Effector CD8-positive, alpha-beta T cell (primary cell): Measurements from ENCODE around the gene RELT.

Experiments used
- DNase-seq: peaks from one replicate; lab custom pipeline; 2025; lab: John Stamatoyannopoulos, UW
- total RNA-seq, 4 experiments: gene quantifications; one replicate each; lab custom pipeline; 2026; lab: John Stamatoyannopoulos, UW

RELT gene, protein sequence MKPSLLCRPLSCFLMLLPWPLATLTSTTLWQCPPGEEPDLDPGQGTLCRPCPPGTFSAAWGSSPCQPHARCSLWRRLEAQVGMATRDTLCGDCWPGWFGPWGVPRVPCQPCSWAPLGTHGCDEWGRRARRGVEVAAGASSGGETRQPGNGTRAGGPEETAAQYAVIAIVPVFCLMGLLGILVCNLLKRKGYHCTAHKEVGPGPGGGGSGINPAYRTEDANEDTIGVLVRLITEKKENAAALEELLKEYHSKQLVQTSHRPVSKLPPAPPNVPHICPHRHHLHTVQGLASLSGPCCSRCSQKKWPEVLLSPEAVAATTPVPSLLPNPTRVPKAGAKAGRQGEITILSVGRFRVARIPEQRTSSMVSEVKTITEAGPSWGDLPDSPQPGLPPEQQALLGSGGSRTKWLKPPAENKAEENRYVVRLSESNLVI
- total RNA-seq, result 36.7 to 48.8 (median 43.1) reads per million in 4 experiments

DNA sequence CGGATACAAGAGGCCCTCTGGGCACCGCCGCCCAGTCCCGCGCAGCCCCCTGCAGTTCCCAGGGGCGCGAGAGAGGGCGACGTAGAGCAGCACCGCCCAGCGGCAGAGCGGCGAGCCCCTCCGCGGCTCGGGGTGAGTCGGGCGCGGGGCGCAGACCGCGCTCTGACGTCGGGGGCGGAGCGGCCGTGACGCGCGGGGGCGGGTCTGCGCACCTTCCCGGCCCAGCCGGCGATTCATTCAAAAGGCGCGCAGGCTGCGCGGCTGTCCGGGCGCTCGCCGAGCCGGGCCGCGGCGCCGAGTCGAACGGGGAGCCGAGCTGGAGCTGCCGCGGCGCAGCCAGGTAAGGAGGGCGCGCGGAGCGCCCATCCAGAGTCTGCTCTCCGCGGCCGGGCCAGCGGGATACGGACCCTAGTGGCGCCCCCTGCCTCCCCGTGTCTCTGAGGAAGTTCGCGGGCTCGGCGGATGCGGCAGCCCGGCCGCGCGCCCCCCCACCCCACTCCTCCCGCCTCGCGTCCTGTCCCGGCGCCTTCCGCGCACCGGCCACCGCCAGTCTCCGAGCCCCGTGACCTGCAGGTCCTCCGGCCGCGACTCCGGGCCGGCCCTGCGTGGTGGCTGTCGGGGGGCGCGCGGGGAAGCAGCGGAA lies at the start of gene RELT:
Gene RELT, plus strand, starts transcription at position 240 of the 643 bp plus-strand sequence. CDS start 12,738 bp downstream, outside the sequence.
- peak; percentile 88 for DNase-seq

DNA sequence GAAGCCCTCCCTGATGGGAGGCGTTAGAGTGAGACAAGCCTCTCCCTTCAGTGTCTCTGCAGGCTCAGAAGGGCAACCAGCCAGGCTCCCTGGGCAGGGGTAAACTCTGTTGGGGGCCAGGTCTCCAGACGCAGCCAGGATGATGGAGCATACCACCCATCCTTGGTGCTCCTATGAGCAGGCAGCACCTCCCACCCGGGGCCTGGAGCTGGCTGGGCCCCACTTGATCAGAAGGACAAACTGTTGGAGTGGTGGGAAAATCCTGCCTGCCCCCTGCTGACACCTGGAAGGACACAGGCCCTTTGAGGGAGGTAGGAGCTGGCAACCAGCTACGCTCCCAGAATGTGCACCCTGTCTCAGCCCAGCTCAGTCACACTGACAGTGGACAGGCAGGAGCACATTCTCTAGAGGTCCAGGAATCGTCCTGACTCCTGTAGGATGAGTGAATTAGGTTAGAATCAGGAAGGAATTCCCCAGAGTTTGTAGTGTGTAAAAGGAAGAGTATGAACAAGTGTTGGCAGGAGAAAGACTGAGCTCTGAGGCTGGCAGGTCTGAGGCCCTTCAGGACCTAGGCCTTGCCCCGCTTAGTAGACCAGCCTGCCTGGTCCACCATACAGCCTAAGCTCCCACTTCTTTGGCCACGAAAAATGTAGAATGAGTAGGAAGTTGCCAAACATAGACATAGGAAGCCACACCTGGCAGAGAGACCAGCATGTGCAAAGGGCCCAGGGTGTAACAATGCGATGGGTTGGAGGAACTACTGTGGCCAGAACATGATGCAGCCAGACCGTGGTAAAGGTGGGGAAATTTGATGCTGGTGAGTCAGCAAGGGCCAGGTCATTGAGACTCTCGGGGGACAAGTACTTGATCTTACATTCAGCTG lies 49.0 kb upstream of the RELT start:
- DNase-seq, result no peak

DNA sequence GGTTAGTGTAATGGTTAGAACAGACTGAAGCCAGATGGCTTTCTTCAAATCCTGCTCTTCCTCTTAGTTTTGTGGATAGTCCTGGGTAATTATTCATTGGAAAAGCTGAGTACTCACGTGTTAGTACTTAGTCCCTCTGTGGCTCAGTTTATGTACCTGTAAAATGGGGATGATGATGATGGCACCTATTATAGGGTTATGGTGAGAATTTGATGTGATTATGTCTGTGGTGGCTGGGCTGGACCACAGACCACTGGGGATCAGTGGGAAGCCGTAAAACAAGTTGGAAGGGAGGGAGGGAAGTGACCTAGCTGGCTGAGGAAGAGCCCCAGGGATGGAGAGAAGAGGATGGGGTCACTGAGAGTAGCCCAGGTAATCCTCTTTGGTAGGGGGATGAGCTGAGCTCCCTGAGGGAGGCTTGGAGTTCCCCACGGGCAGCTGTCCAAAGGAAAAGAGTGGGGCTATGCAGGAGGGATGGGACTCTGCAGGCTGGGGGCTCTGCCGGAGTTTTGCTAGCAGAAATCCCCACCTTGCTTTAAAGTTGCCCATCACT lies 48.3 kb upstream of the RELT start:
- no peak for DNase-seq

DNA sequence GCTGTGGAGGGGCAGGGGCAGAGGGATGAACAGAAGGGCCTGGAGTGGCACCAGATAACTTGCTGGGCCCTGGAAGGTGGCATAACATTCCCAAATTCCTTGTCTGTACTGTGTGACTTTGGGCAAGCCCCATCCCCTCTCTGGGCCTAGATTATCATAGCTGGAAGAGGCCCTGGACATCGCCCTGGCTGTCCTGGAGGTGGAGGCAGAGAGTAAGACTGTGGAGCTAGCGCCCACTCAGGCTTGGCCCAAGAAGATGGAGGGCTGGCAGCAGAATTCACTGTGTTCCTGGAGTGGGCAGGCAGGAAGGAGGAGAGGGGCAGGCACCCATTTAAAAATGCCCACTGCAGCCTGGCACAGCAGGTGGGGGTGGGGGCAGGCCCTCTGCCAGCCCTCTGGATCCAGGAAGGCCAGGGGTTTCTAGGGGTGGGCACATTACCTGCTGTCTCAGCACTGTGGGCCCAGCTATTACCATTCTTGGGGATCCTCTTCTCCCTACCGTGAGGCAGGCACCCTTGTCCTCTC lies 45.6 kb upstream of the RELT start:
- DNase-seq, result no peak

DNA sequence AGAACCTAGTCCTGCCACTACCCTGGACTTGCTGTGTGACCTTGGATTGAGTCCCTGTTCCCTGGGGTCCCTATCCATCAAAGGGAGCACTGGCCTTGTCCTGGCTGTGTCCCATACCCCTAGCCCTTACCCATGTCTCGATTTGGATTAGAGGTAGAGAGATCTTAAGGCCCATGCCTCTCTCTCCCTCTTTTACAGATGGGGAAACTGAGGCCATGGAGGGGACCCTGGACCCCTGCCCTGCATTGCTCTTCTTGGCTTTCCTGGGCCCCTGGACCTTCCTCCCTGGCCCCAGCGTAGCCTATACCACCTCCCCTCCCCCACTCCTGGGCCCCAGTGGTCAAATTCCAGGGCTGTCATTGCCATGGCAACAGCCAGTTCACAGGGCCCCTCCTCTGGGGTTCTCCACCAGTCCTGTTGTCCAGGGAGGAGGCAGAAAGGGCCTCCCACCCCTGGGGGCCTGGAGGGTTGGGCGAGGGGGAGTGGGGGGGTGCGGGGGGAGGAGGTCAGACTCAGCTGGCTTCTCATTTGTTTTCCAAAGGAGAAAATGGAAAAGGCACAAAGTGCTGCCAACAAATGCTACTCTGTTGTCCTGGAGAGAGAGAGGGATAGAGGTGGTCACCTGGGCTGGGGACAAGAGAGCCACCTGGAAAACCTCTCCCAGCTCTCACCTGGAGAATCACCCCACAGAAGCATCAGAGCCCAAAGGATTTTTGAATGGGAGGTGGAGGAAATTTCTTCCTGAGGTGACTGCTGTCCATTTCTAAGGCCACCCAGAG lies 44.9 kb upstream of the RELT start:
- no peak for DNase-seq

DNA sequence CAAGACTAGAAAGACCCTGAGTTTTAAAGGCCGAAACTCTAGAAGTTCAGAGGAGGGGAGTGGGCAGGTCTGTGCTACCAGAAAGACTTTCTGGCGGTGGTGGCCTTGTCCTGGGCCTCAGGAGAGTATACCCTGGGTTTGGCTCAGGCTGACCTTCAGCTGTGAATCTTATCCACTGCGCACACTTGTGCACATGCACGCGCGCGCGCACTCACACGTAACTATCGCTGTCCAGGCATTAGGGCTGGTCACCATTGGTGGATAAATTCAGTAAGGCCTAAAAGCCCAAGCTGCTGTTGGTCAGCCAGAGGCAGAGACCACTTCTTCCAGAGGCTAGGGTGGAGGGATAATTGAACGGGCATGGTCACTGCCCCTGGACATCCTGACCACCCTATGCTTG lies 43.0 kb upstream of the RELT start:
- DNase-seq, result no peak

DNA sequence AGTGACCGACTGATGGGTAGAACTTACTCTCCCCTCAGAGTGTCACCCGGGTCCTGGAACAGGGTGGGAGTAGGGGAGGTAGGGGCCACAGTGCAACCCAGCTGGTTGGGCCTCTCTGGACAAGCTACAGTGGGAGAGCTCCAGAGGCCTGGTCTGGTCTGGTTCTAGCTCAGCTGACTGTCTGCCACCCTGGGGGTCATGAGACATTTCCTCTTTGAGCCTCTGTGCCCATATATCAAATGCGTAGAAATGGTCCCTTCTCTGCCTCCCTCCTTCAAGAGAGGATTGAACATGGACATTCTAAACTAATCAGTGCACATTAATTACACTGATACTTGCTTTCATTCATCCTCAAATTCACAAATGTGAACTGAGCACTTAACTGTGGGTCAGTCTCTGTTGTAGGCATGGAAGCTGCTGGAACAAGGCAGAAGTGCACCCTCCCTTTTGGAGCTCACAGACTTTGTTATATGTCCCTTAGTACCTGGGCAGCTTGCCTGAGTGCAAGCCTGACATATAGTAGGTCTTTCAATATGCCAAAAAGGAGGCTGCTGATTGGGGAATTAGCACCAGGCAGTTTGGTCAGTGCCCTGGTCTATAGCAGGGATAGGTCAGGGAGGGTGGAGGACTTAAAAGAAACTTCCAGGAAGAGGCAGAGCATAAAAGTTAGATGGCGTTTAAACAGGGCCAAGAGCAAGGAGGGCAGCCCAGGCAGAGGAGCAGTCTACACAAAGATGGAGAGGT lies 42.4 kb upstream of the RELT start:
- no peak for DNase-seq

DNA sequence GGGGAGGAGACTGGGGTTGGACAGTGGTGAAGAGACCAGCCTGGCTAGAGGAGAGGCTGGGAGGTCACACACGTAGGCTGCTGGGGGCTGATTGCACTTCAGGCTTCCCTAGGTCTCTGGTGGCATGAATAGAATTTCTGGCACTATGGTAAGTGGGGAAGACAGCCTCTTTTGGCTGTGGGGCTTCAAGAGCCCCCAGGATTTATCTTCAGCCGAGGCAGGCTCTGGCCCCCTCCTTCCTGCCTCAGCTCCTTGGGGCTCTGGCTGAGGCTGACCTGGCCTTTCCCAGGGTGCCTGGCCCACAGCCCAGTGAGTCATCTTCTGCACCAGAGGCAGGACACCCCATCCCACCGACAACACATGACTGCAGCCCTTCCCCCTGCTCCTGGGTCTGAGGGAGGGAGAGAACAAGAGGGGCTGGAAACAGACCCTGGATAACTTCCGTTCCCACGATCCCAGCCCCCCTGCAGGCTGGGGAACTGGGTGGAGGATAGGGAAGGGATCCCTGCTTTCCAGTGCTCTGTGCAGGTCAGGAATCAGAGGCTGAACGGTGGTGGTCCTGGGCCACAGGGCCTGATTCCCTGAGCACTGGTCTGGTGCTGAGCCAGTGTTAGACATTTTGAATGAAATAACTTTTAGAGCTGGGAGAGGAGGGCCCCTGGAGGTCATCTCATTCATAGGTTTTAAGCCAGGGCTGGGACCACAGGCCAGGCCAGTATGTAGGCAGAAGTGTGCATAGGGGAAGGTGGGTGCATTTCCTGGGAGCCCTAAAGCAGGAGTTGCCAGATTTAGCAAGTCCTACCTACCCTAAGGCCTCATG lies 41.6 kb upstream of the RELT start:
- DNase-seq, result no peak

DNA sequence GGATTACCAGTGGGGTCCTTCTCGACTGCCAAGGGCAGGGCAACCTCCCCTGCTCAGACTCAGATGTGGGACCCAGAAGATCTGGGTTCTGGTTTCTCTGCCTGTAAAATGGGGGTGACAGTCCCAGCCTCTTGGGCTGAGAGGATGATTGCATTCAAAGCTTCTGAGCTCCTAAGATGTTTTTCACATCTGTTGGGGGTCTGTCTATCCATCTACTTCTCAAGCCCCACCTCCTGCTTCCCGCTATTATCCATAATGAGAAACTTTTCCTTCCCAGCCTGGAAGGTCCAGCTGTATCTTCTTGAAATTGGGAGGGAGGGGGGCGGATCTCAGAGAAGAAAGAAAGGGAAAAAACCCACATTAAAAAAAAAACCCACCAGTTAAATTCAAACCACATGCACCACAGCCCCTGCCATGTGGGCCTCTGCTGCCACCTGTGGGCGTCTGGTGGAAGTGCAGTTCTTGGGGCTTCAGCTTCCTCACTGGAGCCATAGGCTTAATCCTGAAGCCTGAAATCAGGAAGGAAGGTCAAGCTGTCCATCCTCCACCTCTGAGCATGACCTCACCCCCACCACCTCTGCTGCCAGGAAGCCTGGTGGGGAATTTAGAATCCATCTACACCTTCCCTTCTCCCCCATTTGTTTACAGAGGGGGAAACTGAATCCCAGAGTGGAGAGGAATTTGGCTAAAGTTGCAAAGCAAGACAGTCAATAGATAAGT lies 40.8 kb upstream of the RELT start:
- peak; percentile 78 for DNase-seq

DNA sequence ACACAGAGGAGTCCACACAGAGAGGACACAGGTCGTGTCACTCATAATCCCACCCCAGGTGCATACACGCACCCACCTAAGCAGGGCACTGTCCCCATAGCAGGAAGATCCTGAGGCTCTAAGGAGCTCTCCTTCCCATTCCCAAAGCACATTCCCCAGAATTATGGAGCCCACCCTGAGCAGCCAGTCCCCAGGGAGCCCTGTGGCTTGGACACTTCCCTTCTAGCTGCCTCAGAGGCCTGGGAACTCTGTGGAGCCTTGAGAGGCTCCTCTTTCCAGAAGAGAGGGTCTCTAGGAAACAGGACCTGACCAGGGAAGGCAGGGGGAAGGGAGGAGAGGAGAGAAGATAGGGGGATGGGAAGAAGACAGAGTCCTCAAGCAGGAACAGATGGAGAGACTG lies 38.4 kb upstream of the RELT start:
- DNase-seq, result no peak

DNA sequence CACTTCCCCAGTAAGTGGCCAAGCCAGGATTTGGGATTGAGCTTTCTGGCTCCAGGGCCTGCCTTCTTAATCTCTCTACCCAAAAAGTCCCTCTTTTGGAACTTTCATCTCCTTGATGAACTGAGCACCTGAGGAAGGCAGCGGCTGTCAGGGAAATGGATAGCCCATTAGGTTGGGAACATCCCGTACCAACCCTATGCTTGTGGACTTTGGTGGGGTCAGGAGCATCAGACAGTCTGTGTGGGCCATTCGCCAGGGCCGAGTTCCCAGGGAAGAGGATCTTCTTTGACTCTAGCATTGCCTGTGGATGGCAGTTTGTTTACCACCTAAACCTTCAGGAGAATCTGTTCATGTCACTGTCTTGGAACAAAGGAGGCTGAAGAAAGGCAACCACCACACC lies 37.9 kb upstream of the RELT start:
- no peak for DNase-seq

DNA sequence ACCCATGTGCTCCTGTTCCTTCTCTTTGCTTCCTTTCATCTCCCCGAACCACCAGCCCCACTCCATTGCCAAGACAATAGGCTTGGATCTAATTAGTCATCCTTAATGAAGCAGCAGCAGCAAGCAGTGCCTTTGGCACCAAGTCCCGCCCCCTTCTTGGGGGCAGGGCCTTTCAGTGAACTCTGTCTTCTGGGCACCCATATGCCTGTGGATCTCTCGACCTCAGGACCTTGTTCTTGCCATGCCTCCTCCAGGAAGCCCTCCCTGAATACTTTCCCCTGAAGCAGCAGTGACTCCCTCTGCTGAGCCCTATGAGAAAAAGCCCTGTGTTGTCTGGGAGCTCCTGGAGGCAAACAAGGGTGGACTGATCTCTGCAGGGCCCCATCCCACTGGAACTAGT lies 36.0 kb upstream of the RELT start:
- no peak for DNase-seq

DNA sequence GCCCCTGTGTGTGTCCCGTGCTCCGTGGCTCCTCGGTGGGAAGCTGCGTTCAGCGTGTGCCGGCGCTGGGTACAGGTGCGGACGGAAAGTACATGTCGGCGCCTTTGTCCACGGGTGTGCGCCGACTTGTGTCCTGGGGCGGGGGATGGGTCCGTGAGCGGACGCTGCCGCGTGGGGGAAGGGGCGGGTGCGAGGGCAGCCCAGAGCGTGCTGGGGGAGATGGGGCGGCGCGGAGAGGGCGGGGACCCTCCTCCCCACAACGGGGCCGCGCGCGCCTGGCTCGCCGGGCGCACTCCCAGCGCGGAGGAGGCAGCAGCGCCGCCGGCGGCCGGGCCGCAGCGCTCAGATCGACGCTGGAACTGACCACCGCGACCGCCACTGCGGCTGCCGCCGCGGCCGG lies 33.6 kb upstream of the RELT start:
- DNase-seq, result no peak

DNA sequence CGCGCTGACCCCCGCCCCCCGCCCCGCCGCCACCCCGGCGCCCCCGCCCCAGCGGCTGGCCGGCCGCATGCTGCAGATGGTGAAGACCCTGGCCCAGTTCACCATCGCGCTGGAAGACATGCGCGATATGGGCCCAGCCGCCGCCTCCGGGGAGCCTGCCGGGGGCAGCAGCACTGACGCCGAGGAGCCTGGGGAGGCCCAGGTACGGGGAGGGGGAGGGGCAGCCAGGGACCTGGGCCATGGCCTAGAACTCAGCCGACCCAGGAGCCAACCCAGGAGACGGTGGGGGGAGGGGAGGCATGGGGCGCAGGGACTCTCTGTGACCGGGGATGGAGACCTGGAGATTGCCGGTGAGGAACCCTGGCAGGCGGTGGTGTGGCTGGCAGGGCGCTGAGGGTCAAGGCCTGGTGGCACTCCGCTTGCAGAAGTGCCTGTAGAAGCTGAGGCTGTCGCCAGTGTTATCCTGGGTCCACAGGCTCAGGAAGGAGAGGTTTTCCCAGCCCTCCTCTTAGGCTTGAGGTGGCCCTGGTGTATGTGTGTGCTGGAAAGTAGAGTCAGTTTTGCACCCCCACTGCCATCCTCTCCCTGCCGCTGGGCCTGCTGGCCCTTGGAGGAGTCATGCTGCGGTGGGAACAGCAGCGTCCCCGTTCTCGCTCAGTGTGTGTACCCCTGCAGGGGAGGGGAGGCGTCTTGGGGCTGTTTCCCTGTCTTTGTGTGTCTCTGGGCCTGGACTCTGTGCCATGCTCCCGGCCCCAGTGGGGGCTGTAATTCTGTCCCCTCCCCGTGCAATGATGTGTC lies 32.9 kb upstream of the RELT start:
- DNase-seq, result no peak

DNA sequence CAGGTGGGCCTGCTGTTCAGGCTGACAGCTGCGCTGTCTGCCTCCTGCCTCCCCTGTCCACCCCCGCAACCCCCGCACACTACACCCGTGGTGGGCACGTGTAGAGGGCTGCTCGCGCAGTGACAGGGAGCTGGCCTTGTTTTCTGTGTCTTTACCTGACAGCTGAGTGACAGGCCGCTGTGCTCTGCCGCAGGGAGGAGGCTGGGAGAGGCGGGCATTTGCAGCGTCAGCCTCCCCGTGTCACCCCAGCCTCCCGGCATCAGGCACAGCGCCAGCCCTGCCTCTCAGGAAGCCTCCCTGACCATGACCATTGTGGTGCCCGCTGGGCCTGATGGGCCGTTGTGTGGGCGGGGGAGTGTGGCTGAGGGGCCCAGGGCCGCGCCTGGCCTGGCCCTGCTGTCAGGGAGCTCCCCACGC lies 32.0 kb upstream of the RELT start:
- no peak for DNase-seq

DNA sequence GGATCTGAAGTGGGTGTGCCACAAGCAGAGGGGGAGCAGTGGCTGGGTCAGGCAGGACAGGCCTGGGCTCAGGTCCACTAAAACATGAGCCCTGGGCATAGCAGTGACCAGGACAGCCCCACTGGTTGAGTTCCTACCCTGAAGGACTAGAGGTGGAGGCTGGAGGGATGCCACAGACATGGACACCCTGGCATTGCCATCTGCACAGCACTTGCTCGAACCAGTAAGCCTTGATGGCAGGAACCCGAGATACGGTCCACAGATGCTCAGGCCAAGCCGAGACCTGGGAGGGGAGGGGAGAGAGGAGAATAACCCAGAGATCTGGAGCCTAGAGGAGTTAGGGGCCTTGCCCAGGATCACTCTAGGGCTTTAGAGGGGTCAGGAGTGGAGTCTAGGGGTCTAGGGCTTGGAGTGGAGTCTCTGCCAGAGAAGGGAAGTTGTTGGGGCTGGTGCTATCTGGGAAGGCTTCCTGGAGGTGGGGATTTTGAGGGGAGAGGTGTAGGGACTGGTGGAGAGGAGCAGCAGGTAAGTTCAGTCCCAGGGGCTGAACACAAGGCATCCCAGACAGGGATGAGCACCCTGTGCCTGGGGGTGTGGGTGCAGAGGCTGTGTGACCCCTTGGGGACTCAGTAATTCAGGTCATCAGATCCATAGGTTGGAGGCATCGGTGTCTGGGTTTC lies 30.6 kb upstream of the RELT start:
- DNase-seq, result no peak

DNA sequence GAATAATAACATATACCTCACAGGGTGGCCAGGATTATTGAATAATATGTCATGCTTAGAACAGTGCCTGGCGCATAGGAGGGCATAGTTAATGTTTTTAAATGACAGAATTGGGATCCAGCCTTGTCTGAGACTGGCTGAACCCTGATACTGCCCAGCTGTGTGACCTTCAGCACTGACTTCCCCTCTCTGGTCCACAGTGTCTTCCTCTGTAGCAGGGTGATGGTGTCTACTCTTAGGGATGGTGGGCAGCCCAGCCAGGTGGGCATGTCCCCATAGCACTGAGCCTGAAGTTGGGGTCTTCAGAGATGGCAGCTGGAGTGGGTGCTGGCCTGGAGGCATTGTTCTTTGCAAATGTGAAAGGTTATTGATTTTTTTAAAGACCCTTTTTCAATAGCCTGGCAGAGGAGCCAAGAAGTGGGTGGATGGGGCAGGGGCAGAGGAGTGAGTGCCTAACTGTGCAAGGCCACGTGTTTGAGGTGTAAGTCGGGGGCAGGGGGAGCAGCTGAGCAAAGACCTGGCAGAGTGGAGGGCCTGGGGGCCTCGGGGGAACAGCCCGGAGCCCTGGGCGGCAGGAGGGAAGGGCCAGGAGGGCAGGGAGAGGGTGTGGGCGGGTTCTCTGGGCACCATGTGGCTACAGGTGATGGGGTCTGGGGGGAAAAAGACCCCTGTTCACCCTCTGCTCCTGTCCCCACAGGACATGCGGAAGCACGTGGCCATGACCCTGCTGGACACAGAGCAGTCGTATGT lies 29.8 kb upstream of the RELT start:
- DNase-seq, result no peak
